WERI-Rb-1 (cell line): ENCODE data around the gene RALB.

Experiments used
- DNase-seq: peaks from one replicate; pipeline ENCODE4 v3.0.0-alpha.2; 2020
- H3K27ac ChIP-seq: fragments of 250-450 bp; sonication (Bioruptor Pico); 2 replicates; pipeline ENCODE4 v1.5.1; 2020; ENCODE audit warnings: mild to moderate bottlenecking, moderate library complexity
- H3K27me3 ChIP-seq: fragments of 250-450 bp; sonication (Bioruptor Pico); 2 replicates; pipeline ENCODE4 v1.5.1; 2021; ENCODE audit warnings: mild to moderate bottlenecking, low read depth, moderate library complexity; ENCODE audit not compliant: insufficient read depth, severe bottlenecking
- H3K36me3 ChIP-seq: fragments of 250-450 bp; sonication (Bioruptor Pico); 2 replicates; pipeline ENCODE4 v1.5.1; 2020; ENCODE audit warnings: mild to moderate bottlenecking, moderate library complexity
- H3K4me3 ChIP-seq: 2 replicates; pipeline ENCODE4 v1.5.1; 2011; ENCODE audit warnings: low read depth, mild to moderate bottlenecking, control low read depth, low read length
- H3K9me3 ChIP-seq: fragments of 250-450 bp; sonication (Bioruptor Pico); 2 replicates; pipeline ENCODE4 v1.5.1; 2021; ENCODE audit warnings: mild to moderate bottlenecking, moderate library complexity; ENCODE audit not compliant: severe bottlenecking
- TF ChIP-seq, protein P1 (sequence below): IDR thresholded peaks from 2 replicates; pipeline ENCODE4 v1.5.1; 2011; ENCODE audit warnings: low read depth, mild to moderate bottlenecking, control low read depth, inconsistent platforms, low read length

RALB gene

DNA sequence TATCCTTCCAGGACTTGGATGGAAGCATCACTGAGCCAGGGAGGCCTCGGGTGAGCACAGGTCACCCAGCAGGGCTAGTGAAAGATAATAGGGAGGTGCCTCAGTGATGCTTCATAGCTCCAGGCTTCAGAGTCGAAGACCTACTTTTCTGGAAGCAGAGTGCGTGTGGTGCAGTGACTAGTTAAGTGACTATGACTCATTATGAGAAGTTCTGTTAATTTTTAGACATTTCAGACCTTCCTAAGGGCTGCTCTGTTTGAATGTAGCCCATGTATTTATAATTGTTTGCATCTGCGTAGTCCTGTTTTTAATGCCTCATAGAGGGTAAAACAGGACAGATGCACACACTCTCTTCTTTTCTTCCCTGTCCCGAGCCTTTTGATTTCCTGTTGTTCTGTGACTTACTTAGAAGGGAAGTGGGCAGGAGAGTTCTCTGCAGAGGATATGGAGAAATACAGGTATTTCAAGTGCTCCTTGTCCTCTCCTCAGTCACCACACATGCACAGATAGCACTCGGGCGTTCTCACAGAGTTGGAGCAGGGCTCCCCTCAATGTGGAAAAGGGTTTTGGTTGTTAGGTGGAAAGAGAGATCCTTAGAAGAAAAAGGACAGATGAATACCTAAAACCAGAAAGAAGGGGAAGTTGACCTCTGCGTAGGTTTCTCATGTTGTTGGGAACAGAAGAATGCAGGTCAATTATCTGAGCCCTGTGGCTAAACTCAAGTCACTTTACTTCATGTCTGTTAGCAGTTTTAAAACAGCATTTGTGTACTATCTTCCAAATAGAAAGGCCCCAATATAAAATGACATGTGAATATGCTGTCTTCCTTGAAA lies 34.7 kb downstream of the RALB start:
- H3K27ac ChIP-seq, result no peak overlapping the region
- DNase-seq, result no peak
- no peaks in the 10 kb centered on the region for H3K27me3 ChIP-seq
- H3K4me3 ChIP-seq, result no peak overlapping the region
- H3K36me3 ChIP-seq, result peaks cover 6% of the 10 kb centered on the region
- TF ChIP-seq, protein P1, sequence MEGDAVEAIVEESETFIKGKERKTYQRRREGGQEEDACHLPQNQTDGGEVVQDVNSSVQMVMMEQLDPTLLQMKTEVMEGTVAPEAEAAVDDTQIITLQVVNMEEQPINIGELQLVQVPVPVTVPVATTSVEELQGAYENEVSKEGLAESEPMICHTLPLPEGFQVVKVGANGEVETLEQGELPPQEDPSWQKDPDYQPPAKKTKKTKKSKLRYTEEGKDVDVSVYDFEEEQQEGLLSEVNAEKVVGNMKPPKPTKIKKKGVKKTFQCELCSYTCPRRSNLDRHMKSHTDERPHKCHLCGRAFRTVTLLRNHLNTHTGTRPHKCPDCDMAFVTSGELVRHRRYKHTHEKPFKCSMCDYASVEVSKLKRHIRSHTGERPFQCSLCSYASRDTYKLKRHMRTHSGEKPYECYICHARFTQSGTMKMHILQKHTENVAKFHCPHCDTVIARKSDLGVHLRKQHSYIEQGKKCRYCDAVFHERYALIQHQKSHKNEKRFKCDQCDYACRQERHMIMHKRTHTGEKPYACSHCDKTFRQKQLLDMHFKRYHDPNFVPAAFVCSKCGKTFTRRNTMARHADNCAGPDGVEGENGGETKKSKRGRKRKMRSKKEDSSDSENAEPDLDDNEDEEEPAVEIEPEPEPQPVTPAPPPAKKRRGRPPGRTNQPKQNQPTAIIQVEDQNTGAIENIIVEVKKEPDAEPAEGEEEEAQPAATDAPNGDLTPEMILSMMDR, result no peak
- H3K9me3 ChIP-seq, result no peaks in the 10 kb centered on the region

DNA sequence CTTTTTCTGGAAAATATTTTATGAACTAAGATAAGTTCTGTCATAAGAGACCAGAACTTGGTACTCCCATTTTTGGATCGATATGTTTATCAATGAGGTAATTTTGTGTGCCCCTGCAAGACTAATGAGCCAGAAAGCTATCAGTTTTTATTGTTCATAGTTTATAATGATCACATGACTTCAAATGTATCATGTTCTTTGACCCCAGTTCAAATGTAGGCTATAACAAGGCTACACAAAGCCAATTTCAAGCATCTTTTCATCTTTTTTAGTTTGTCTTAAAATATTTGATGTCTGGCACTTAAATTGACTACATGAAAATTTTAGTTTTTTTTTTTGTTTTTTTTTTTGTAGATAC lies 35.3 kb downstream of the RALB start:
- TF ChIP-seq, protein P1, result no peak
- Histone ChIP-seq H3K9me3 (no peaks in the 10 kb centered on the region), H3K27ac (no peak overlapping the region), H3K27me3 (no peaks in the 10 kb centered on the region), H3K36me3 (peaks cover 6% of the 10 kb centered on the region), H3K4me3 (no peak overlapping the region)
- no peak for DNase-seq

DNA sequence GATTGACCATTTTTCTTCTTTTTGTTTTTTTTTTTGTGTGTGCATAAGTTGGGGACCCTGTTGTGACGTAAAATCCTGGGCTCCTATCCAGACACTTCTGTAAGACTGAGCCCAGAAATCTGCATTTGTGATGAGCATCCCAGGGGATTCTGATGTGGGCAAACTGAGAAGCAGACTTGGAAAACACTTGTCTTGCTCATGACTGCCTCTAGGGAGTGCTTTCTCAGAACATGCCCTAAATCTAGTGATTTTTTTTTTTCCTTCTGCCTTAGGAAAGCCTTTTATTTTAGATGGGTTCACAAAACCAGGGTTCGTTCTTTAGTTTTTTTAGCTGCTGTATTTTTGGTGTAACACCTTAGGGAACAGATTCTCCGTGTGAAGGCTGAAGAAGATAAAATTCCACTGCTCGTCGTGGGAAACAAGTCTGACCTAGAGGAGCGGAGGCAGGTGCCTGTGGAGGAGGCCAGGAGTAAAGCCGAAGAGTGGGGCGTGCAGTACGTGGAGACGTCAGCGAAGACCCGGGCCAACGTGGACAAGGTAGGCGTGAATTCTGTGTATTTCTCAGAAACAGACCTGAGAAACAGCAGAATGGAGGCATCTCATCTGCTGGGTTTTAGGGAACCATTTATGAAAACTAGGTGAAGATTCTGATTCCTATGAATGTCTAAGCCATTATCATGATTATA lies 36.7 kb downstream of the RALB start:
- H3K27ac ChIP-seq, result no peak overlapping the region
- TF ChIP-seq, protein P1, result peak; percentile 27; the same call in 1 of the 2 replicates
- H3K36me3 ChIP-seq, result peaks cover 6% of the 10 kb centered on the region
- no peaks in the 10 kb centered on the region for H3K27me3 ChIP-seq
- H3K4me3 ChIP-seq, result no peak overlapping the region
- DNase-seq, result no peak
- H3K9me3 ChIP-seq, result no peaks in the 10 kb centered on the region

DNA sequence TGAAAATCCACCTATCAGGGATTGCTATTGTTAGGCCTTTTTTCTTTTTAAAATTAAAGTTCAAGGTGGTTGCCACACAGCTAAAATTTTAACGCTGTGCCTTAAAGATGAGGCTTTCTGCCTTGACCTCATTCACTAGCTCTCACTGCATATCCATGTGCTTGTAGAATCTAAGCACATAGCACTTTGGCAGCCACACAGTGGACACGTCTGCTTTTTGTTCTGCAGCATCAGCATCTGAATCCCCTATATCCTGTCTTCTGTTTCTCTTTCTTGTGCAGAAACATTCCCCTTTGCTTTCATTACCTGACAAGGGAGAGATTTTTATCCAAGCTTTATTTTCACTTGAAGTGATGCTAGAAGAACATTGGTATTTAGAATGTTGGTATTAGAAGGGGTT lies 38.1 kb downstream of the RALB start:
- H3K27me3 ChIP-seq, result no peaks in the 10 kb centered on the region
- H3K36me3 ChIP-seq, result peaks cover 6% of the 10 kb centered on the region
- no peak overlapping the region for H3K27ac ChIP-seq
- no peak overlapping the region for H3K4me3 ChIP-seq
- no peak for DNase-seq
- no peaks in the 10 kb centered on the region for H3K9me3 ChIP-seq
- TF ChIP-seq, protein P1, result no peak

DNA sequence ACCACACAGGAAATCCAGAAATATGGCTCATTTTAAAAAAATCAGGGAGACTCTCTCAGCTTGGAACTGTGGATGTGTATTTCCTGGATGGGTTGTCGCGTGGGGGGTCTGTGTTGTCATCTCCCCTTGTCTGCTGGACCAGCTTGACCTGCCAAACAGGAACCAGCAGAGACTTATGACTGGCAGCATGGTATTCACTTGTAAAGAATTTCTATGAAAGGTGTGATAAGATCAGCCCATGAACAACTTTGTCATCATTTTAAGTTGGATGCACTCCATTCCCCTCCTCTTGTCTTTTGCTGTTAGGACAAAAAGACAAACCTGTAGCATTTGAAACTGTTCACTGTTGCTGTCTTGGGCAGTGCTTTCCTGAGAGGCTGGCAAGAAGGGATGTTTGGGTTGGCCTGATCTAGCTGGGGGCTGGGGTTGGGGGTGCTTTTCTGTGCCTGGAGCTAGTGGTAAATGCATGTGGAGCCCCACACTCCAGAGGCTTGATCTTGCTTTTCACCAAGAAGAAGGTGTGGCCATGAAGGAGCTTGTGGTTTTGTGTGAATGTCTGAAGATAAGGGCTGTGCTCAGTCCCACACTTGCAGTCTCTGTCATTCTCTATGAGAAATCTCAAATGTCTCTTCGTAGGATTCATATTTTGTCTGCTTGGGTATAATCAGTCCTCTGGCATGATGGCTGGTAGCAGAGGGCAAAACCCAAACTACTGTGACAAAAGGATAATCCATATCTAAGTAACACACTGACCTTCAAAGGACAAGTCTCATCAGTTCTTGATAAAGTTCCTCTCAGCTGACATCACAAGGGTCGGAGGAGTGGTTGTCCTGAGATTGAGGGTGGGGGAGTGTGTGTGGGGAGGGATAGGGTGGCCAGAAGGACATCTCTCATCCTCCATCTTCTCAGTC lies 39.0 kb downstream of the RALB start:
- H3K36me3 ChIP-seq, result peaks cover 6% of the 10 kb centered on the region
- no peak overlapping the region for H3K27ac ChIP-seq
- TF ChIP-seq, protein P1, result no peak
- no peak for DNase-seq
- H3K4me3 ChIP-seq, result no peak overlapping the region
- H3K9me3 ChIP-seq, result no peaks in the 10 kb centered on the region
- H3K27me3 ChIP-seq, result no peaks in the 10 kb centered on the region
